Stomach (tissue), 4 donors: Measurements from ENCODE around the gene MRGPRX3.
"Not testable (repeated sequence)": the region's sequence is repeated elsewhere in the genome, so short reads cannot be mapped to it uniquely, and the experiment has no call there.

ENCODE experiments used
- POLR2A ChIP-seq, 4 donors: fragments of 450-650 bp; IDR thresholded peaks; one replicate each; pipeline ENCODE4 v1.6.1; 2016; ENCODE audit warnings: antibody characterized with exemption in 4 of 4, control low read depth in 2 of 4, mild to moderate bottlenecking in 1 of 4, moderate library complexity in 1 of 4
- TF ChIP-seq, protein P1 (sequence below), 7 experiments: fragments of 450-650 bp in 4 of 7; fragments of 200-600 bp in 3 of 7; sonication (generic) in 3 of 7; IDR thresholded peaks; one replicate each; pipeline ENCODE4 v1.5.1; 2016 to 2019; ENCODE audit warnings: antibody characterized with exemption in 7 of 7, control low read depth in 2 of 7, mild to moderate bottlenecking in 1 of 7

DNA sequence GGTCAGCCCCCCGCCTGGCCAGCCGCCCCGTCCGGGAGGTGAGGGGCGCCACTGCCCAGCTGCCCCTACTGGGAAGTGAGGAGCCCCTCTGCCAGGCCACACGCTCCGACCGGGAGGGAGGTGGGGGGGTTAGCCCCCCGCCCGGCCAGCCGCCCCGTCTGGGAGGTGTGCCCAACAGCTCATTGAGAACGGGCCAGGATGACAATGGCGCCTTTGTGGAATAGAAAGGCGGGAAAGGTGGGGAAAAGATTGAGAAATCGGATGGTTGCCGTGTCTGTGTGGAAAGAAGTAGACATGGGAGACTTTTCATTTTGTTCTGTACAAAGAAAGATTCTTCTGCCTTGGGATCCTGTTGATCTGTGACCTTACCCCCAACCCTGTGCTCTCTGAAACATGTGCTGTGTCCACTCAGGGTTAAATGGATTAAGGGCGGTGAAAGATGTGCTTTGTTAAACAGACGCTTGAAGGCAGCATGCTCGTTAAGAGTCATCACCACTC, 11.0 kb upstream of the MRGPRX3 start:
- TF ChIP-seq, protein P1, sequence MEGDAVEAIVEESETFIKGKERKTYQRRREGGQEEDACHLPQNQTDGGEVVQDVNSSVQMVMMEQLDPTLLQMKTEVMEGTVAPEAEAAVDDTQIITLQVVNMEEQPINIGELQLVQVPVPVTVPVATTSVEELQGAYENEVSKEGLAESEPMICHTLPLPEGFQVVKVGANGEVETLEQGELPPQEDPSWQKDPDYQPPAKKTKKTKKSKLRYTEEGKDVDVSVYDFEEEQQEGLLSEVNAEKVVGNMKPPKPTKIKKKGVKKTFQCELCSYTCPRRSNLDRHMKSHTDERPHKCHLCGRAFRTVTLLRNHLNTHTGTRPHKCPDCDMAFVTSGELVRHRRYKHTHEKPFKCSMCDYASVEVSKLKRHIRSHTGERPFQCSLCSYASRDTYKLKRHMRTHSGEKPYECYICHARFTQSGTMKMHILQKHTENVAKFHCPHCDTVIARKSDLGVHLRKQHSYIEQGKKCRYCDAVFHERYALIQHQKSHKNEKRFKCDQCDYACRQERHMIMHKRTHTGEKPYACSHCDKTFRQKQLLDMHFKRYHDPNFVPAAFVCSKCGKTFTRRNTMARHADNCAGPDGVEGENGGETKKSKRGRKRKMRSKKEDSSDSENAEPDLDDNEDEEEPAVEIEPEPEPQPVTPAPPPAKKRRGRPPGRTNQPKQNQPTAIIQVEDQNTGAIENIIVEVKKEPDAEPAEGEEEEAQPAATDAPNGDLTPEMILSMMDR (IDR thresholded peaks at IDR 0.05): not testable (repeated sequence)
- not testable (repeated sequence) for TF ChIP-seq POLR2A (IDR thresholded peaks at IDR 0.05)
